Mononuclear cell (primary cell): ENCODE measurements around the gene PREX1. TPM values are rescaled to one million over a fixed set of nuclear protein-coding genes. Genes with fewer than 3 reads are reported as not detected.
"Not testable (repeated sequence)": the region's sequence is repeated elsewhere in the genome, so short reads cannot be mapped to it uniquely, and the experiment has no call there.

Experiments used
- H3K27me3 ChIP-seq: 2 replicates; pipeline ENCODE4 v1.6.0; 2011; ENCODE audit warnings: low read length, control low read depth; ENCODE audit not compliant: insufficient read depth
- H3K4me1 ChIP-seq: 2 replicates; pipeline ENCODE4 v1.5.1; 2011; ENCODE audit warnings: mild to moderate bottlenecking, low read length, control low read depth; ENCODE audit not compliant: insufficient read depth
- H3K4me3 ChIP-seq: 2 replicates; pipeline ENCODE4 v1.5.1; 2011; ENCODE audit warnings: mild to moderate bottlenecking, low read length, moderate library complexity
- H3K9me3 ChIP-seq: 2 replicates; pipeline ENCODE4 v1.5.1; 2011; ENCODE audit warnings: low read depth, mild to moderate bottlenecking, control low read depth, low read length
- total RNA-seq: library from RNA; depleted of rRNA; stranded (reverse); fragments of >200 nt; gene quantifications from one replicate; pipeline ENCODE4 v1.2.3, GENCODE V29; 2012

Gene PREX1
- total RNA-seq, 1 donor = 128 TPM

GRCh38 chr20:48603116-48603818 is 224.5 kb downstream of the PREX1 start:
- Histone ChIP-seq H3K4me3 (no peak overlapping the region), H3K9me3 (no peaks in the 10 kb centered on the region), H3K27me3 (no peaks in the 10 kb centered on the region), H3K4me1 (no peaks in the 10 kb centered on the region)

GRCh38 chr20:48601798-48602197 is 226.0 kb downstream of the PREX1 start:
- no peaks in the 10 kb centered on the region for H3K4me1 ChIP-seq
- no peaks in the 10 kb centered on the region for H3K9me3 ChIP-seq
- no peak overlapping the region for H3K4me3 ChIP-seq
- no peaks in the 10 kb centered on the region for H3K27me3 ChIP-seq

GRCh38 chr20:48600470-48600945 is 227.3 kb downstream of the PREX1 start:
- H3K9me3 ChIP-seq = no peaks in the 10 kb centered on the region
- H3K27me3 ChIP-seq = no peaks in the 10 kb centered on the region
- H3K4me1 ChIP-seq = no peaks in the 10 kb centered on the region
- H3K4me3 ChIP-seq = no peak overlapping the region

GRCh38 chr20:48599748-48600469 is 227.9 kb downstream of the PREX1 start:
- Histone ChIP-seq H3K9me3 (no peaks in the 10 kb centered on the region), H3K4me3 (no peak overlapping the region), H3K4me1 (no peaks in the 10 kb centered on the region), H3K27me3 (no peaks in the 10 kb centered on the region)

GRCh38 chr20:48599106-48599747 is 228.6 kb downstream of the PREX1 start:
- H3K9me3 ChIP-seq = no peaks in the 10 kb centered on the region

GRCh38 chr20:48598303-48598941 is 229.4 kb downstream of the PREX1 start:
- H3K27me3 ChIP-seq, H3K9me3 ChIP-seq, H3K4me1 ChIP-seq, H3K4me3 ChIP-seq: not testable (repeated sequence)

More at GRCh38 chr20:48599106-48599747, 228.6 kb downstream of the PREX1 start:
- no peaks in the 10 kb centered on the region for H3K4me1 ChIP-seq
- H3K4me3 ChIP-seq = no peak overlapping the region
- H3K27me3 ChIP-seq = no peaks in the 10 kb centered on the region

- no peak overlapping the region for H3K4me3 ChIP-seq
- H3K27me3 ChIP-seq = no peaks in the 10 kb centered on the region
- H3K9me3 ChIP-seq = no peaks in the 10 kb centered on the region
- H3K4me1 ChIP-seq = no peaks in the 10 kb centered on the region
Observed at GRCh38 chr20:48597521-48598302, 230.1 kb downstream of the PREX1 start.

GRCh38 chr20:48596334-48596898 is 231.4 kb downstream of the PREX1 start:
- H3K9me3 ChIP-seq = no peaks in the 10 kb centered on the region
- H3K27me3 ChIP-seq = no peaks in the 10 kb centered on the region
- no peak overlapping the region for H3K4me3 ChIP-seq
- H3K4me1 ChIP-seq = no peaks in the 10 kb centered on the region

GRCh38 chr20:48595495-48596333 is 232.1 kb downstream of the PREX1 start:
- H3K4me3 ChIP-seq = no peak overlapping the region
- H3K9me3 ChIP-seq = no peaks in the 10 kb centered on the region
- H3K27me3 ChIP-seq = no peaks in the 10 kb centered on the region
- no peaks in the 10 kb centered on the region for H3K4me1 ChIP-seq

GRCh38 chr20:48594533-48594932 is 233.3 kb downstream of the PREX1 start:
- Histone ChIP-seq H3K27me3 (no peaks in the 10 kb centered on the region), H3K4me1 (no peaks in the 10 kb centered on the region), H3K9me3 (no peaks in the 10 kb centered on the region), H3K4me3 (no peak overlapping the region)

- no peaks in the 10 kb centered on the region for H3K4me1 ChIP-seq
- no peaks in the 10 kb centered on the region for H3K27me3 ChIP-seq
Observed at GRCh38 chr20:48592107-48592940, 235.5 kb downstream of the PREX1 start.

GRCh38 chr20:48586730-48587129 is 241.1 kb downstream of the PREX1 start:
- no peaks in the 10 kb centered on the region for H3K4me1 ChIP-seq
- H3K27me3 ChIP-seq = no peaks in the 10 kb centered on the region
- H3K9me3 ChIP-seq = no peaks in the 10 kb centered on the region
- H3K4me3 ChIP-seq = no peak overlapping the region

More at GRCh38 chr20:48592107-48592940, 235.5 kb downstream of the PREX1 start:
- H3K4me3 ChIP-seq = no peak overlapping the region
- no peaks in the 10 kb centered on the region for H3K9me3 ChIP-seq
